HG02642 (cell line): ENCODE results near the gene OTULIN.

ENCODE experiments used
- ATAC-seq: cut with Tn5 transposase; IDR thresholded peaks from one replicate; pipeline ENCODE4 v1.9.1; 2021; ENCODE audit warnings: mild to moderate bottlenecking; ENCODE audit not compliant: unreplicated experiment, poor library complexity

Gene OTULIN

DNA sequence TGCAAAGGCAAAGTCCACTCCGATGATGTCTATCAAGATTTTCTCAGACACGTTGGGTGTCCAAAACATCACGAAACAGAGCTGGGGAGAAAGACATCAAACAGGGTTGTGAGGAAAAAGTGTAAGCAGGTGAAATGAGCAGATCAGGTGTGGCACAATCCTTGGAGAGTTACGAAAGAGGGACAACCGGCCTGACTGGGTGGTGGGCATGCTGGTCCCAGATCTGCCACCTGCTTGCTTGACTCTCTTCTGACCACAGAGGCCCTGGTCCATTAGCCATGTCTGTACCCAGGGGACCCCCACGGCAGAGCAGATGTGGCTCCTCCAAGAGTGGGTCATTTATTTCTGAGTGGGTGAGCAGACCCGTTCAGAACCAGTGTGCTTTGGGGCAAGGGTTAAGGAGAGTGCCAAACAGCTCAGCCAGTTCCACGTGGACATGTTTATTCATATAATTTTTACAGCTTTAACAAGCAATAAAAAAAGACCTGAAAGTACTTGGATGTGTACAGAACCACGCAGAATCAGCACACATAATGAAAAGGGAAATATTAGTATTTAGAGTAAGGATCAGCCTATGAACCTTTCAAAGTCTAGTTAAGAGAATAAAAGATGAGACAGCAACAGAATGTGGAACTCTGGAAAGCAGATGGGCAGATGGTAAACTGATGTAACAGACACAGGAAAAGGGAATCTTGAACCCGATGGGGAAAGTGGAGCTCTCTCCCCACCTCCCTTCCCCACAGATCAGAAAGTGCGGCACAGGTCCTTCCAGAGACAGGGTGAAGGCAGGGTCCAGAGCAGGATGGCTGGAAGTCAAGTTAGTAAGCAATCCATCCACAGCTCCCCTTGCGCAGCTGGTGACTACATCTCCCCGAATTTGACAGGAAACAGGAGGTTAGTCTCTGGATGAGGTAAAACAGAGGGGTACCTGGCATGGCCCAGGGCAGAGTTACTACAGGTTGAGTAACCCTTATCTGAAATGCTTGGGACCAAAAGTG lies 52.5 kb downstream of the OTULIN start:
- no peak for ATAC-seq

DNA sequence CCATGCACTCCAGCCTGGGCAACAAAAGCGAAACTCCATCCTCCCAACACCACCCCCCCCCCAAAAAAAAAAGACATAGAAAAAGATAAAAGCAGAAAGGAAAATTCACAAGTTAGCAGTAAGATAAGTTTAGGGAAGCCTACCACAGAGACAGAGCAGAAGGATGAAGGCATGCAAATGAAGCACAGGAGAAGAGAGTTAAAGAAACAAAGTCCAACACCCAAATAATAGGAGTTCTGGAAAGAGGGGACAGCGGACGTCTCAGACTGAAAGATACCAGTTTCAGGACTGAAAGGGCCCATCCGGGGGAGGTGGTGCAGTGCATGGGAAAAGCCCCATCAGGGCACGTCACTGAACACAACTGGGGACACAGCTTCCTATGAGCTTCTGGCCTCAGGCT lies 54.3 kb downstream of the OTULIN start:
- ATAC-seq: no peak

DNA sequence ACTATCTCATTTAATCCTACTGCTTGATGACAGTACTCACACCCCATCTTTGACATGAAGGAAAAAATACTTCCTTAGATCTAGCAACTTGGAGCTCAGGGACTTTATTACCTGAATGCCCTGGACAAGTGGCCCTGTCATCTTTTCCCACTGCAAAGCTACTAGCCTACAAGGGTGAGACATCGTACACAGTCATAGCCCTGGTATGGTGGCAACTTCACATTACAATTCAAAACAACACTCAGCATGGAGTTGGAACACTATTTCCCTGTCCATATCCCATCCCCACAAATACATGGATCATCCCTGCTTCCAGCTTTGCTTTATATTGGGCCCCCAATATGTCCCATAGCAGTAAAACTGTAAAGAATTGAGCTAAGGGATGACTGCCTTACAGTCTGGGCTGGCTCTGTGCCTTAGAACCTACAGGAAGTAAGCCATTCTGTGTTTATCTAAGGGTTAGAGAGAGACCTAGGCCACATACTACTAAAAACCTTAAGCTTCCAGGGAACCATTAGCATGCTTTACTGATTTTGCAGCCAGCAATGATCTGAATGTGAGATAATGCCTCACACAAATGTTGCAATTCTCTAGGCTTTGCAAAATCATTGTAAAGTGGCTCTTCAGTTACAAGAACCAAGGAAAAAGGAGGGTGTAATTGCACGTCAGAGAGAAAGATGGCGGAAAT lies 55.9 kb downstream of the OTULIN start:
- ATAC-seq: no peak

DNA sequence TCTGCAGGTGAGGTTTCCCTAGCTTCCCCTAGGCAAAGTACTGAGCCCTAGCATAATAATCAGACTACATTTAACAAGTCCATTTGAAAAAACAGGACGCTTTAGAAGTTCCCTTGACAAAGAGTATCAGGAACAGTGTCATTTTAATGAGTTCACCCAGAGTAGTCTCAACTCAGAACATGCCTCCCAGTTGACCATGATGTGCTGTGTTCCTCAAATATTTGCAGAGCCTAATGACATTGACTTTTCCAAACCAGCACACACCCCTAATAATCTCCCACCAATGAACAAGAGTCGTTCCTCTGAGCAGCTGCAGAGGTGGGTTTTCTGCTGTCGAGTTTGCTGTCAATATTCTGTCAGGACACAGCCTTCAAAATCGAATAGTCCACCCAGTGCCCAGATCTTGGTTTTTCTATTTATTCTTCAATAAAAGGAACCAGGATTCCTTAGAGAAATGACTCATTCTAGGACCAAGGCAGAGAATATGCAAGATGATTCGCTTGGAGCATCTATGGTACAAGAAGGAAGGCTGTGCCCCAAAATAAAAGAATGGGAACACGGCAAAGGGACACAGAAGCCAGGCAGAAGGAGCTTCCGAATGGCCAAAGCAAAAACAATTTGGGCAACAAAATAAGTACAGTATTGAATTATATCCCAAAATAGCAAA lies 57.6 kb downstream of the OTULIN start:
- ATAC-seq: no peak

DNA sequence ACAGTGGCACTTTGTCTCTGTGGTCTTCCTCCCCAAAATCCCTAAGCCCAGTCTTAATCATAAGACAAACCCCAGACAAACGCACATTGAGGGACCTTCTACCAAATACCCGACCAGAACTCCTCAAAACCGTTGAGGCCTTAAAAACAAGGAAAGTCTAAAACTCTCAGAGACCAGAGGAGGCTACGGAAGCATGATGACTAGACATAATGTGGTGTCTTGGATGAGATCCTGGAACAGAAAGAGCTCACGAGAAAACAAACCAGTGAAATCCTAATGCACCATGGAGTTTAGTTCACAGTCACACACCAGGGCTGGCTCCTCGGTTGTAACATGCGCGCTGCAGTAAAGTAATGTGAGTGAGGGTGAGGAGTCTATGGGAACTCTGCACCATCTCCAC lies 58.4 kb downstream of the OTULIN start:
- no peak for ATAC-seq

DNA sequence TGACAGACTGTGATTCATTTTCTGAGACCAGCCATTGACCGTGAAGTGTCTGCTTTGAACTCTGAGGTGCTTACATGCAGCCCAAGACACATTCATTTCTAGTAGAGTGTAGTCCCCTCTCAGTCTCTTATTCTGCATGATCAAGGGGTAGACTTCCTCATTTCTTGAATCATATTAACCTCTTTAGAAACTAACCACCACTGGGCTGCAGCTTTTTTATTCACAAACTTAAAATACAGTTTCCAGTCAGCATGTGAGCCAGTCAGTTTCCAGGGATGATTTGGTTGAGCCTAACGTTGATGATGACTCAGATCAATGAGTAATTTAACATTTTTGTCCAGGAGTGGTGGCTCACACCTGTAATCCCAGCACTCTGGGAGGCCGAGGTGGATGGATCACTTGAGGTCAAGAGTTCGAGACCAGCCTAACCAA lies 59.2 kb downstream of the OTULIN start:
- no peak for ATAC-seq

DNA sequence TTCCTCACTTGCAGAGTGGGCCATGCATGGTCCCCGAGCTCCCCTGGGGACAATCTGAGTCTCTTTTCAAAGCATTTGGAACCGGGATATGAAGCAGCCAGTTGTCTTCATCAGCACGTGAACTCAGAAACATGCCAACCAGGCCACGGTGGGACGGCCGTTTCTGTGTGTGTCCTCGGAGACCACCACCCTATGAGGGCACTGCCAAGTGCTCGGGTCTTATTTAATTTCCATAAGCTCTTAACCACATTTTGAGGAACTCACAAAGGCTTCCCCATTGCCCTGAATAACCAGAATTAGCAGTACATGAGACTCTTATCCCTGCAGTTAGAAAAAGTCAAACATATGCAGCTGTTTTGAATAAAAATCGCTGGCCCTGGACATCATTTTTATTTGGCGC lies 60.1 kb downstream of the OTULIN start:
- ATAC-seq: no peak

DNA sequence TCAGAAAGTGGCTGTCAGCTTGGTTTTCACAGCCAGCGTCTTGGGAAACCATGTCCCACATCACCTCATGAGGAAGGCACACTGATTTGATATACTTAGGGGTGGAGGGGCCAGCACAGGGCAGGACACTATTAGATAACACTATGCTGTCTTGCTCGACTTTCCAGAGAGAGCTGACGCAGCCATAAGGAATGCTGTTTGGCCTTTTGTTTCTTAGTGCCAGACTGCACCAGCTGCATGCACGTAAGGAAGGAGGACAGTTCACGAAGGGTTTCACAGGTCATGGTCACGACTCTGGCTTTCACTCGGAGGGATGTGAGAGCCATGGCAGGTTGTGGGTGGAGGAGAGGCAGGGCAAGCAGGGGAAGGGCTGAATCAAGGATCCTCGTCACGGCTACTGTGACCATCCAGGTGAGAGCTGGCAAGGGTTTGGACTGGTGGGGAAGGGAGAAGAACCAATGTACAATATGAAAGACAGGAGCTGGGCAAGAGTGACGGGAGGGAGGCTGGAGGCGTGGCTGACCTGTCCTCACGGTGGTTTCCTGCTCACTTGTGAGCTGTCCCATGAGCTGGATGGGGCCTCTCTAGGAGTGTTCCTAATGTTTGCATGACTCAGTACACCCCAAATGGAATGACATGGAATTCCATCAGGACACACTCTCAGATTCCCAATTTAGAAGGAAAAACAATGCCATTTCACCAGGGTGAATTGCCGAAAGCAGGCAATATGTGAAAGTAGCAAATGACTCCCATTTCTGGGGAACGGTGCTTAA lies 61.7 kb downstream of the OTULIN start:
- ATAC-seq: no peak

DNA sequence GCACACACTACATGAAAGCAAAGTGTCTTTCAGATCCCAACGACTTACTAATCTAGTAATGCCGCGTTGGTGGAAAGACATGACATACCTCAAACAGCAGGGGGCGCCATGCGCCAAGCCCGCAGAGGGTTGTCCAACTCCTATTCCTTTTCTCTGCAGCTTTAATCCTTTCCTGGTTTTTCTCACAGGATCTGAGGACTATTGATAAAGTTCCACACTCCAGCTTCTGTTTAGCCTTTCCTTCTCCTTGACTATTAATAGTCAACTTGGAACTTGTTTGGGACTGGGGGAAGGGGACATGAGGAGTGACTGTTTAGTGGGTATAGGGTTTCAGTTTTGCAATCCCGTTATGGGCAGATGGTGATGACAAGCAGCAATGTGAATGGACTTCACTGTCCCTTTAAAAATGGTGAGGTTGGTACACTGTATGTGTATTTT lies 62.9 kb downstream of the OTULIN start:
- peak; percentile 57 for ATAC-seq

DNA sequence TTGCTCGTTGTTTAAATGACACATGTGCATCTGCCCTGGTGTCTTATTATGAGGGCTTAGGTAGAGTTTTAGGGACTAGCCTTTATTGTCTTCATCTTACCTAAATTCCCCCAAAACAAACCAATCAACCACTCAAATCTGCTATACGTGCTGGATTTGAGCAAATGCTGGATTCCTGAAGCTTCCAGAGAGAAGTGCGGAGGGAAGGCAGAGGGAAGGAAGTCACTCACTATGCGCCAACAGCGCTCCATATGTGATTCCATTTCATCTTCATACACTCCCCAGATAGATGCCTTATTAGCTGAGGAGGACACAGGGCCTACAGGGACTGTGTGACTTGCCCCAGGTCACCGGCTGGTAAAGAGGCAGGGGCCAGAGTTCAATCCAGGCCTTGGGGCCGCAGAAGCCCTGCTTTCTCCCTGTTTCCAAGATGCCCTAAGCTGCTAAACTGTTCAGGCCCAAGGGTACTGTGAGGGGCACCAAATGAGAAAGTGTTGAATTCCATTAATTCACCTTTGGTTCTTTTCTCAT lies 63.5 kb downstream of the OTULIN start:
- ATAC-seq: no peak

DNA sequence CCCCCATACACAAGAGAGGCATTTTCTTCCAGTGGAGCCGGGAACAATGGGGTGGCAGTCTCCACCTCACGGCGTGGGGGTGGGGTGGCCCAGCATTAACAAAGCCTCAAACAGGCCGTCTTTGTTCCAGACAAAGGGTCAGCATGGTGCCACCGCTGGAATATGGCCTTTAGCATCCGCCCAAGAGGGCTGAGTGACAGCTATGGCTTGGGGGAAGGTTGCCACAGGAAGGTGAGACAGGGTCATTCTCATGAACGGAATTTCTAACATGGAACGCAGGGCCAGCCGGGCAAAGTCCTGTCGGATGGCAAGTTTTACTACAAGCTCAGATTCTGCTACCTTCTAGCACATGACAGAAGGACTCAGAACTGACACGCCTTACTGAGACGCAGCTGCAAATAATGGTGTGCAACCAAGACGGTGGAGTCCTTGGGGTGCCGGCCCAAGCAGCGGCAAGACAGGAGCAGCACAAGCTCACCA lies 64.0 kb downstream of the OTULIN start:
- no peak for ATAC-seq

DNA sequence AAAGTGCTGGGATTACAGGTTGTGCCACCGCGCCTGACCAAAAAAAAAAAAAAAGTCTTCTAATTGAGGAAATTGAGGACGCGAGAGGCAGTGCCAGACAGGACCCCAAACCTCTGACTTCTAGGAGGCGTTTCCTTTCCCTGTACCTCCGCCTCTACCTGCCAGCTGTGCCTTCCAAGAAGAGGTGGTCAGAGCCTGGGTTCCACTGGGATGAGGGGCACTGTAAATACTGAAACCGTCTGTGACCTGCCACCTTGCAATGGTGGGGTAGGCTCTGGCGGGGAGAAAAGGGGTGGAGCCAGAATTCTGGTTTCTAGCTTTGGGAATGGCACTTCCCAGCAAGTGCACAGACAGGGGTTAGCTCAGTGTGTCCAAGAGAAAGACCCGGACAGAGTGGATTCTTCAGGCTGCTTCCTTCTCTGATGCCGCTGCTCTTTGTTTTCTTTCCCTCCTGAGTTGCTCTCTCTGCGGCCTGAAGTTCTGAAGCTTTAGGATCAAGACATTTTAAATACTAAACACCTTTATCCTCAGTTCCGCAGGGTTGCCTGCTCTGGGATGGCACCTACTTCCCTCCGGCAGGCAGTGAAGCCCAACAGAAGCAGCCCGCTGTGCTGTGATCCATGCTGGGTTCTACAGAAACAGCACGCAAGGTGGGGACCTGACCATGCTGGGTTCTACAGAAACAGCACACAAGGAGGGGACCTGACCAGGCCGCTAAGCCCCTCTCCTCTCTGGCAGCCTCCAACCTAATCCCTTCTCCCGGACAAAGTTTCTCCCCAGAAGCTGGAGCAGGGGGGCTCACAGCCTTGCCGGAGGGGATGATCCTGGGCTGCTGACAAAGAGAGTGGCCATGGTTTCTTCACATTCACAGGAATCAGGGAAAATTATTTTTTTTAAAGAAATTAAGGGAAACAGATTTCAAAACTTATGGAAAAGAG lies 65.2 kb downstream of the OTULIN start:
- ATAC-seq: no peak

DNA sequence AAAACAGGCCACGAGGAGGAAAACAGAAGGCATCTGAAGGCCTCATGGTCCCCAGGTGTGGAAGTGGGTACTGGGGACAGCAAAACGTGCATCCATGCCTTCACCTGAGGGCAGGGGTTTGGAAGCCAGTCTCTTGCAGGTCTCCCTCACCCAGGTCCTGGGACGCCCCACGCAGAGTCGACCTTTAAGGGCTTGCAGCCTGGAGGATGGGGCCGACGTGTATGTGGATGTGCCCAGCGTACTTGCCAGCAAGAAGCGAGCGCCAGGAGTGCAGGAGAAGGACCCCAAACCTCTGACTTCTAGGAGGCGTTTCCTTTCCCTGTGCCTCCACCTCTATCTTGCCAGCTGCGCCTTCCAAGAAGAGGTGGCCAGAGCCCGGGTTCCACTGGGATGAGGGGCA lies 65.9 kb downstream of the OTULIN start:
- no peak for ATAC-seq

DNA sequence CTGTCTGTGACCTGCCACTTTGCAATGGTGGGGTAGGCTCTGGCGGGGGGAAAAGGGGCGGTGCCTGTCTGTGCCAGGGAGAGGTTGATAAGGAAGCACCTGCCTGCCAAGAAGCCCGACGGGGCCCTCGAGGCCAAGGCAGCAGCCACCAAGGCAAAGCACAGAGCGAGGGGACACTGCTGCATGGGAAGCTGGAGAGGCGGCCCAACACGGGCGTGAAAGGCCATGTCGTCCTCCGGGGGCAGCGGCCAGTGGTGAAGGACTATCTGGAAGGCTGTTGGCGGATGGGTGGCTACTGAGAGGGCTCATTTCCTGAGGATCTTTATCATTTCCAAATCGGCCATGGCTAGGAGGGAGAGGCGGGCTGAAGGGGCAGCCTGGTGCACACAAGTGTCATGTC lies 66.4 kb downstream of the OTULIN start:
- ATAC-seq: no peak

DNA sequence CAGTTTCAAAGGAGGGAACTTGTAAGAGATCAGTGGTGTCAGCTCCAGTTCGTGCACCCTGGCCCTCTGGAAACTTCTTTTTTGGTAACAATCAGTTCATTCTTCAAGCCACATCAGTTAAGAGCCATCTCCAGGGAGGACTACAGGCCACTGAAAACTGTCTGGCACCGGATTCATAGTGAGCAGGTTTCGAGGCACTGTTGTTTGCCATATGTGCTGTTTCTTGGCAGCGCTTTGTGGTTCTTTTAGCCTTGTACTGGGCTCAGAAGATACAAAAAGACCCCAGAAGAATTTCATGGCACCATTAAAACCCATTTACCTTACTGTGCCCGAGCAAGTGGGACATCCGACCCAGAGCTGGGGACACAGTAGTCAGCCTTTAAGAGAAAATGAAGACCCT lies 68.5 kb downstream of the OTULIN start:
- no peak for ATAC-seq

DNA sequence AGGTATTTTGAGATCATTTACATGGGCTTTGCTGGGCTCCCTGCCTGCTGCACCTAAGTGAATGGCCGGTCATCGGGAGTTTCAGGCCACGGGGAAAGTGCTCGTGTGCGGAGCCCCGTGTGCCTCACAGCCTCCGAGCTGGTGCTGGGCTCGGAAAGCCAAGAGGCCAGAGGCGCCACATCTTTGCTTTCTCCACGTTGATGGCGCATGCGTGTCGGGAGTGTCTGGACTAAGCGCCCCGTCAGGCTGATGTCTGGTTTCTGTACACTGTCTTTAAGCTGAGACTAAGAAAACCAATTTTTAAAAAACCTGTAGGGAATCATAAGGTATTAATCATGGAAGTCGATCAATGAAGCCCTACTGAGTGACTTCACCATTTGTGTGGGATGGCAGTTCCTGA lies 69.1 kb downstream of the OTULIN start:
- ATAC-seq: no peak

DNA sequence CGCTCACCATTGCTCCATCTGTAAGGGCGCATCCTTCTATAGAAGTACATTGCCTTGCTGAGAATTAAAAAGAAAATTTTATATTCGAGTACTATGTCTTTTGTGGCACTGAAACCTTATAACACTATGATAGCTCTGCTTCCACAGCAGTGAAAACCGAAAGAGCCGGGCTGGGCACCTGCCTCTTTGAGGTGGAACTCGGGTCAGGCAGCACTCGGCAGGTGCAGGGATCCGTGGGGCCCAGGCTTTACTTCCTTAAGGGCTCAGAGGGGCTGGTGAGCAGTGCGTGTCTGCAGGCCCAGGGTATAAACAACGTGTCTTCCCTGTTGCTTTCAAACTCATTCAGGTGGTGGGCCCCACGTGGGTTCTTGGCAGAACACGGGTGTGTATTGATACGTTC lies 69.9 kb downstream of the OTULIN start:
- ATAC-seq: no peak

DNA sequence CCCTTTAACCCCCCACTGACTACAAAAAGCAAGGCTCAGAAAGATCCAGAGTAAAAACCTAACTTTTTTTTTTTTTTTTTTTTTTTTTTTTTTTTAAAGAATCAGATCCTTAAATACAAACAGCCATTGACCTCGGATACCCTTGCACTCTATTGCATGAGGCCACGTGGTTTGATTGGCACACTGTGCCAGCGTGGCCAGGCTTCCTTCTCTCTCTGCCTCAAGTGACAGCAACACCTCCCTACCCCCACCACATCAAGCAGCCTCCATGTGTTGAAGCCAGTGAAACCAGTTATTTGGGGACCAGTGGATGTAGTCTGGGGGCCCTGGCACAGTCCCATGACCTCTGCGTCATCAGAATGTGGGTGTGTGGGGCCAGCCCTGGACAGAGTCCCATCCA lies 71.4 kb downstream of the OTULIN start:
- no peak for ATAC-seq

DNA sequence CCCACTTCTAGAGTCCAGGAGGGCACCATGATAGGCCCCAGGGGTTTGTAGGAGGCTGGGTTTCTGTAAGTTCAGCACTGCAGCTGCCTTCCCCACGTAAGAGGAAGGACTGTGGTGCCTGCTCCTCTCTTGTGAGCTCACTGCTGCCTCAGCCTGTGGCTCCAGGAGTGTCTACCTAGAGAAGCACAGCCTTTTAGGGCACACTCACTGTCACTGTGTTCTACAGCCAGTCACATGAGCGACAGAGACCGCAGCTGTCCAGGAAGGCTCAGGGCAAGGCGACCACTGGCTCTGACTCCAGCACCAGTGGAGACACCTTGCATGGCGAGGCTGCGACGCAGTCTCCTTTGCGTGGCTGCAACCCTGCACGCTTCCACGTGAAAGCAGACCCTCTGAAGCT lies 72.8 kb downstream of the OTULIN start:
- no peak for ATAC-seq
